K562 (cell line): Measurements from ENCODE around the gene LBHD2. TPM values are rescaled to one million over a fixed set of nuclear protein-coding genes. Genes with fewer than 3 reads are reported as not detected.
A peak's percentile ranks its signal among the peaks of the same experiment; 100 is the strongest.

Experiments used
- ATAC-seq: fragments of 200-7000 bp; cut with Tn5 transposase; 3 replicates; pipeline ENCODE4 v1.9.1; 2020; ENCODE audit warnings: moderate library complexity
- BruUV-seq: library from RNA; stranded (reverse); fragments of 400-500 nt; replicated peaks from 2 replicates; lab custom pipeline; 2021; lab: Mats Ljungman, UMichigan
- CTCF ChIA-PET: fragments of 300-600 bp; formaldehyde crosslinking; extraction: SDS; loops from one replicate; lab custom pipeline; 2021; ENCODE audit warnings: low intra/inter-chr PET ratio; lab: Yijun Ruan, JAX
- POLR2A ChIA-PET: fragments of 300-600, 350-650 bp; sonication (Branson Sonifier 250); formaldehyde crosslinking; extraction: SDS; loops from one replicate; lab custom pipeline; 2021; ENCODE audit warnings: antibody characterized with exemption, inconsistent platforms; lab: Yijun Ruan, JAX
- DNase-seq, 4 experiments: peaks; one replicate each; pipeline versions ENCODE4 v3.0.0 to v3.0.0-alpha.2; 2011 to 2018; ENCODE audit warnings: low spot score in 3 of 4, mixed read lengths in 3 of 4; ENCODE audit errors: extremely low read depth in 1 of 4
- FAIRE-seq: peaks from 2 replicates; lab custom pipeline; 2011; peaks lifted over from hg19 to GRCh38; lab: Jason Lieb, UNC
- H2AFZ ChIP-seq: 2 replicates; pipeline ENCODE4 v1.6.0; 2011; ENCODE audit warnings: low read depth, low read length, control low read depth, inconsistent platforms
- H3K27ac ChIP-seq: fragments of 200-600 bp; 3 replicates; pipeline ENCODE4 v1.8.0; 2011; ENCODE audit warnings: low read depth, mild to moderate bottlenecking, control low read depth, inconsistent platforms, low read length, moderate library complexity, mixed read lengths; ENCODE audit errors: extremely low read depth
- H3K27me3 ChIP-seq, 2 experiments: fragments of 300-600 bp in 1 of 2; 2 replicates in 1 of 2; 3 replicates in 1 of 2; pipeline versions ENCODE4 v1.6.0 to v1.8.0; 2011; ENCODE audit warnings: inconsistent platforms in 2 of 2, low read length in 2 of 2, mild to moderate bottlenecking in 1 of 2, mixed read lengths in 1 of 2, moderate library complexity in 1 of 2; ENCODE audit not compliant: control insufficient read depth in 2 of 2, insufficient read depth in 2 of 2
- H3K36me3 ChIP-seq: fragments of 300-600 bp; 3 replicates; pipeline ENCODE4 v1.8.0; 2011; ENCODE audit warnings: mild to moderate bottlenecking, low read length, inconsistent platforms; ENCODE audit not compliant: control insufficient read depth, insufficient read depth
- H3K4me1 ChIP-seq, 2 experiments: fragments of 200-600 bp in 1 of 2; replicated peaks in 1 of 2; 2 replicates in 1 of 2; 3 replicates in 1 of 2; pipeline versions ENCODE4 v1.5.1 to v1.8.0; 2011; ENCODE audit warnings: inconsistent platforms in 2 of 2, low read length in 2 of 2, mild to moderate bottlenecking in 1 of 2, mixed read lengths in 1 of 2, moderate library complexity in 1 of 2; ENCODE audit not compliant: control insufficient read depth in 2 of 2, insufficient read depth in 2 of 2
- H3K4me2 ChIP-seq: 2 replicates; pipeline ENCODE4 v1.6.1; 2011; ENCODE audit warnings: low read length, control low read depth, inconsistent platforms, mixed read lengths; ENCODE audit not compliant: insufficient read depth
- H3K4me3 ChIP-seq: fragments of 200-600 bp; sonication (generic), shearing (Covaris generic); 2 replicates; pipeline ENCODE4 v1.5.1; 2016; ENCODE audit warnings: control low read depth, inconsistent platforms
- H3K79me2 ChIP-seq: fragments of 200-600 bp; 3 replicates; pipeline ENCODE4 v1.8.0; 2011; ENCODE audit warnings: low read length, inconsistent platforms; ENCODE audit not compliant: control insufficient read depth, insufficient read depth
- H3K9ac ChIP-seq, 2 experiments: 2 replicates each; pipeline versions ENCODE4 v1.6.0 to v1.6.1; 2011; ENCODE audit warnings: low read depth in 2 of 2, low read length in 2 of 2, control low read depth in 1 of 2, inconsistent platforms in 1 of 2, mild to moderate bottlenecking in 1 of 2, mixed read lengths in 1 of 2; ENCODE audit not compliant: insufficient read depth in 1 of 2
- H3K9me1 ChIP-seq: one replicate; pipeline ENCODE4 v1.6.0; 2011; ENCODE audit warnings: inconsistent platforms, mild to moderate bottlenecking, low read length, moderate library complexity; ENCODE audit not compliant: control insufficient read depth, insufficient read depth
- H3K9me3 ChIP-seq: replicated peaks from 2 replicates; pipeline ENCODE4 v1.5.1; 2011; ENCODE audit warnings: low read depth, low read length, inconsistent platforms; ENCODE audit not compliant: control insufficient read depth, insufficient read depth
- H4K20me1 ChIP-seq: replicated peaks from 2 replicates; pipeline ENCODE4 v1.6.1; 2011; ENCODE audit warnings: low read length, inconsistent platforms, mixed read lengths; ENCODE audit not compliant: control insufficient read depth, insufficient read depth
- FOXA3 ChIP-seq, 2 experiments: fragments of 450-650 bp in 1 of 2; sonication (generic) in 1 of 2; formaldehyde crosslinking; IDR thresholded peaks in 1 of 2; conservative IDR thresholded peaks in 1 of 2; 2 replicates each; pipeline versions ENCODE4 v1.4.0 to v1.8.0; 2020 to 2022; ENCODE audit warnings: mild to moderate bottlenecking in 2 of 2, missing genetic modification reagents in 1 of 2
- HDAC6 ChIP-seq: IDR thresholded peaks from 2 replicates; pipeline ENCODE4 v1.6.1; 2012; ENCODE audit warnings: low read depth, mild to moderate bottlenecking, control low read depth, inconsistent platforms, low read length, moderate library complexity
- HNRNPH1 ChIP-seq: fragments of 200-400 bp; formaldehyde crosslinking; optimal IDR thresholded peaks from 2 replicates; pipeline ENCODE3; 2017; ENCODE audit warnings: low read depth, mild to moderate bottlenecking, low read length, moderate library complexity
- NELFE ChIP-seq: IDR thresholded peaks from 2 replicates; pipeline ENCODE4 v1.6.1; 2011; ENCODE audit warnings: mild to moderate bottlenecking; ENCODE audit not compliant: insufficient read depth, insufficient read length
- PTRF ChIP-seq: fragments of 450-650 bp; IDR thresholded peaks from 2 replicates; pipeline ENCODE4 v1.6.1; 2016; ENCODE audit warnings: mild to moderate bottlenecking, missing genetic modification characterization, missing compliant biosample characterization
- RBBP5 ChIP-seq: fragments of 200-600 bp; sonication (generic); IDR thresholded peaks from 2 replicates; pipeline ENCODE4 v1.6.1; 2012; ENCODE audit warnings: borderline replicate concordance, mild to moderate bottlenecking, low read length, control low read depth, inconsistent platforms; ENCODE audit not compliant: insufficient read depth, poor library complexity, severe bottlenecking
- RBM34 ChIP-seq: fragments of 200-400 bp; formaldehyde crosslinking; IDR thresholded peaks from 2 replicates; pipeline ENCODE4 v1.6.1; 2018; ENCODE audit warnings: low read length, borderline replicate concordance; ENCODE audit not compliant: insufficient read depth
- WHSC1 ChIP-seq: IDR thresholded peaks from one replicate; pipeline ENCODE4 v1.6.1; 2012; ENCODE audit warnings: low read length, control low read depth, inconsistent platforms
- ZNF583 ChIP-seq: fragments of 250-450 bp; sonication (Bioruptor Pico); IDR thresholded peaks from 2 replicates; pipeline ENCODE4 v1.4.0; 2020
- WGBS: fragments of 100-300 bp; shearing (Covaris generic); methylation state at CpG from one replicate; pipeline ENCODE4 v1.1.6; 2016; ENCODE audit warnings: low coverage, mixed read lengths; ENCODE audit not compliant: insufficient coverage; ENCODE audit errors: missing lambda C conversion rate; 5-methylcytosine and 5-hydroxymethylcytosine counted together
- in situ Hi-C: fragments of 300-500 bp; cut with MboI; formaldehyde crosslinking; loops from 4 replicates; pipeline ENCODE4 v1.15.0; 2018; ENCODE audit warnings: inconsistent platforms, mixed read lengths
- intact Hi-C: fragments of 100-400 bp; cut with micrococcal nuclease; formaldehyde crosslinking; loops from 2 replicates; pipeline ENCODE4 v1.14.2; 2022
- polyA plus RNA-seq, 8 experiments: library from polyadenylated mRNA; depleted of rRNA in 4 of 8; stranded (reverse) in 5 of 8; unstranded in 3 of 8; fragments of >200 nt; fragmentation: Nextera tagmentation in 2 of 8; fragmentation: Illumina TruSeq in 1 of 8; extraction: Ambion mirVana in 2 of 8; extraction: Trizol in 1 of 8; gene quantifications; 2 replicates each; pipeline versions ENCODE4 v1.2.1 to v1.2.3, GENCODE V29; 2011 to 2014; ENCODE audit warnings: inconsistent platforms in 1 of 8, missing spikeins in 1 of 8
- total RNA-seq, 7 experiments: library from RNA; depleted of rRNA in 6 of 7; stranded (reverse); fragments of >200 nt in 6 of 7; fragmentation: Illumina TruSeq in 2 of 7; extraction: Trizol in 2 of 7; gene quantifications; 2 replicates each; pipeline versions ENCODE4 v1.2.1 to v1.2.3, GENCODE V29; 2011 to 2021; ENCODE audit warnings: low replicate concordance in 1 of 7

LBHD2 gene
- total and polyA plus RNA-seq, 9 of the 15 experiments (the other 6 are each of a cell fraction or from before 2014, with no cell fraction given), result not detected

DNA sequence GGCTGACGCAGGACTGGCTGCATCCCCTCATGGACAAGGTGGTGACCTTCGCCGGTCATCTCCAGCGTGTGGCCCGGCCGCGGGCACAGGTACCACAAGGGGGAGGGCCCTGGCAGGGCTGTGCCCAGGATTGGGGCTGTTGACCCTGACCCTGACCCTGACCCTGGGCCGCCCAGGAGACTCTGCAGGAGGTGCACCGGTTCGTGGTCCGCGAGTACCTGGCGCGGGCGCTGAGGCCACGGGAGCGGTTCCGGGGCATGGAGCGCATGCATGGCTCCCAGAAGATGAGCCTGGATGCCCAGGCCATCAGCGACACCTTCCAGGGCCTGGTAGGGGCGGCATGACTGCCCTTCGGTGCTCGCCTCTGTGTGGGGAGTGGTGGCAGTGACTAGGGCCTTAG is 23.4 kb downstream of the LBHD2 start:
- Histone ChIP-seq H3K27ac (no peak overlapping the region), H3K36me3 (no peaks in the 10 kb centered on the region), H3K4me3 (no peak overlapping the region), H3K9ac (peak overlapping the region in 1 of 2 experiments; percentile 87; a peak in 1 of 4 replicates), H3K4me2 (no peak overlapping the region), H3K79me2 (no peaks in the 10 kb centered on the region; the same call in 2 of the 3 replicates), H4K20me1 (no peaks in the 10 kb centered on the region), H3K4me1 (peaks cover 39 to 88% of the 10 kb centered on the region in 2 experiments), H3K27me3 (no peaks in the 10 kb centered on the region), H2AFZ (no peak overlapping the region), H3K9me1 (no peaks in the 10 kb centered on the region), H3K9me3 (no peaks in the 10 kb centered on the region)
- in situ Hi-C loops (loop anchor here (10.0 kb wide), 1 partner anchor 187 kb away; no protein-coding TSS in a partner anchor), intact Hi-C loops (no loop called here)
- CTCF ChIA-PET, result no interaction called here
- no peak for FAIRE-seq
- BruUV-seq, result no TSS peak
- ATAC-seq, result no peak
- POLR2A ChIA-PET, result interaction anchor here (1.4 kb wide), 1 partner anchor 226 kb away, joined by 4 read pairs; the partner anchor contains the start of gene EIF5
- TF ChIP-seq HNRNPH1, result no peak
- no peak for TF ChIP-seq ZNF583 (CRISPR knock-in tag)
- TF ChIP-seq HDAC6, result no peak
- no peak for TF ChIP-seq NELFE
- TF ChIP-seq RBM34, result no peak
- TF ChIP-seq RBBP5, result no peak
- TF ChIP-seq PTRF (tag), result no peak
- TF ChIP-seq FOXA3 (CRISPR knock-in tag; conservative IDR thresholded peaks at IDR 0.05 in 1 of 2, IDR thresholded peaks at IDR 0.05 in 1 of 2), result no peak
- TF ChIP-seq WHSC1, result no peak
- DNase-seq, result no peak
- 93% methylated on average over 3 of the region's 23 CpGs for WGBS
